HFFc6 (cell line): ENCODE results near the gene ARAP1. TPM values are rescaled to one million over a fixed set of nuclear protein-coding genes. Genes with fewer than 3 reads are reported as not detected.

ENCODE experiments used
- DNase-seq: peaks from one replicate; pipeline ENCODE4 v3.0.0-alpha.2; 2018
- H3K27ac Mint-ChIP-seq: 2 replicates; pipeline ENCODE4 v1.8.0; 2020; ENCODE audit warnings: mild to moderate bottlenecking, mixed read lengths
- H3K27me3 Mint-ChIP-seq: 2 replicates; pipeline ENCODE4 v1.8.0; 2021; ENCODE audit warnings: mild to moderate bottlenecking, moderate library complexity, mixed read lengths; ENCODE audit not compliant: insufficient read depth
- H3K36me3 Mint-ChIP-seq: 2 replicates; pipeline ENCODE4 v1.8.0; 2021; ENCODE audit warnings: low read depth, mixed read lengths
- H3K4me1 Mint-ChIP-seq: 2 replicates; pipeline ENCODE4 v1.8.0; 2020; ENCODE audit warnings: low read depth, mixed read lengths
- H3K4me3 Mint-ChIP-seq: 2 replicates; pipeline ENCODE4 v1.8.0; 2020; ENCODE audit warnings: mild to moderate bottlenecking, moderate library complexity, mixed read lengths
- H3K9me3 Mint-ChIP-seq: 2 replicates; pipeline ENCODE4 v1.8.0; 2020; ENCODE audit warnings: mild to moderate bottlenecking, mixed read lengths
- CTCF ChIP-seq: fragments of 200-600 bp; sonication (generic); IDR thresholded peaks from 2 replicates; pipeline ENCODE4 v1.5.0; 2021; ENCODE audit warnings: antibody characterized with exemption, mild to moderate bottlenecking
- total RNA-seq, 6 experiments: library from RNA; stranded (reverse); fragmentation: NEBNext Ultra II Directional; extraction: Animal tissue kit (Norgen Biotek cat#: 25700); gene quantifications; 2 replicates in 1 of 6; 3 replicates in 5 of 6; pipeline ENCODE4 v1.2.3, GENCODE V29; 2021

The ARAP1 gene
- total RNA-seq, 6 experiments from 2014 or later: 42.5 to 49.0 (median 46.8) TPM

DNA sequence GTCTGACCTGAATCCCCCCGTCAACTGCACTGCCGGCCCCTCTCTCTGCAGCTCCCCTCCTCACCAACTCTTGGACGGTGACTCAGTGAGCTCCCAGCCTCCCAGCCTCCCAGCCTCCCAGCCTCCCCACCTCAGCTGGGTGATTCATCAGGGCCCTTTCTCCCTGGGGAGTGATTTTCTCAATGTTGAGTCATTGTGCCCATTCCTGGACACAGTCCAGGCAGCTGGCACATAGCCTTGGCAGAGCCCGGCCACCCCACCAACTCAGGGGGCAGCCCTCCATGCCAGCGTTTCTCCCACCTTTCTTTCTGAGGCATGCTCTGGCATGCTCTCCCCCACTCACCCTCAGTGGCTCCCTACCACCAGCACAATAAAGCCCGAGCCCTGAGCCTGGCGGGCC is 108.7 kb downstream of the ARAP1 start:
- H3K9me3 Mint-ChIP-seq: no peaks in the 10 kb centered on the region
- H3K27me3 Mint-ChIP-seq: peaks cover 4% of the 10 kb centered on the region; the same call in 1 of the 2 replicates
- no peaks in the 10 kb centered on the region for H3K36me3 Mint-ChIP-seq
- peak; percentile 28 for DNase-seq
- TF ChIP-seq CTCF: no peak
- peaks cover 7% of the 10 kb centered on the region for H3K4me1 Mint-ChIP-seq
- H3K4me3 Mint-ChIP-seq: peak overlapping the region; percentile 27
- no peak overlapping the region for H3K27ac Mint-ChIP-seq

DNA sequence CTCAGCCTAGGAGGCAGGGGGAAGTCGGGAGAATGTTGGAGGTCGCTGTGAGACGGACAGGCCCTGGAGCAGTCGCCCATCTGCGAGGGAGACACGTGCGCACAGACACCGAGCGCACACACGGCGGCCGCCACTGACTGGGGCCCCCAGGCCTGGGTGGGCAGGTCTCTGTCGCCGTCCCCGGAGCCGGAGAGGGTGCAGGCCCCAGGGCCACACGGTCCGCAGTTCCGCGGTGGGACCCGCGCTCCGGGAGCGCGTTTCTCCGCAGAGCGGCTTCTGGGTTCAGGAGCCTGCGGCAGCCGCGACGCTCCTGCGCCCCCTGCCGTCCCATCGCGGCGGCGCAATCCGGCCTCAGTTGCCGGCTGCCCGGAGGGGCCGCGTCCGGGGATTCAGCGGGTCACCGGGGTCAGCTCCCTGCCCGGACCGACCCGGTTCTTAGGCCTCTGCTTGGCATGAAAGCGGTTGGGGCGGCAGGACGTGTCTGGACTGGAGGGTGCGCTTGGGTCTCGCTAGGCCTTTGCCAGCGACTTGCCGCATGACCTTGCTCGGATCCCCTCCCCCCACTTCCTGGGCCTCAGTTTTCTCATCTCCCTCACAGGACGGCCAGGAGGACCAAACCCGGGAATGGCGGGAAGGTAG is 109.2 kb downstream of the ARAP1 start:
- TF ChIP-seq CTCF: peak; percentile 97
- Mint-ChIP-seq H3K36me3 (no peaks in the 10 kb centered on the region), H3K4me3 (peak overlapping the region; percentile 27; the same call in 1 of the 2 replicates), H3K9me3 (no peaks in the 10 kb centered on the region), H3K27ac (no peak overlapping the region), H3K4me1 (peaks cover 7% of the 10 kb centered on the region), H3K27me3 (peaks cover 6% of the 10 kb centered on the region)
- no peak for DNase-seq

GRCh38 chr11:72642043-72642883 is 109.9 kb downstream of the ARAP1 start:
- no peak for TF ChIP-seq CTCF
- Mint-ChIP-seq H3K9me3 (no peaks in the 10 kb centered on the region), H3K27ac (no peak overlapping the region), H3K36me3 (no peaks in the 10 kb centered on the region), H3K4me1 (peaks cover 7% of the 10 kb centered on the region), H3K27me3 (peaks cover 11% of the 10 kb centered on the region), H3K4me3 (peak overlapping the region; percentile 57; the same call in 1 of the 2 replicates)
- no peak for DNase-seq

GRCh38 chr11:72641522-72642042 is 110.6 kb downstream of the ARAP1 start:
- H3K27ac Mint-ChIP-seq: no peak overlapping the region
- peaks cover 7% of the 10 kb centered on the region for H3K4me1 Mint-ChIP-seq
- DNase-seq: no peak
- no peaks in the 10 kb centered on the region for H3K36me3 Mint-ChIP-seq
- H3K4me3 Mint-ChIP-seq: no peak overlapping the region
- H3K27me3 Mint-ChIP-seq: peaks cover 10% of the 10 kb centered on the region
- no peak for TF ChIP-seq CTCF
- H3K9me3 Mint-ChIP-seq: no peaks in the 10 kb centered on the region

- no peak for DNase-seq
- Mint-ChIP-seq H3K27me3 (peaks cover 21% of the 10 kb centered on the region), H3K36me3 (no peaks in the 10 kb centered on the region), H3K4me1 (peaks cover 7% of the 10 kb centered on the region), H3K27ac (no peak overlapping the region), H3K4me3 (no peak overlapping the region), H3K9me3 (no peaks in the 10 kb centered on the region)
- TF ChIP-seq CTCF: no peak
Observed at GRCh38 chr11:72639502-72640375, 112.5 kb downstream of the ARAP1 start.
